Uterus (tissue), 2 donors: Measurements from ENCODE around the gene IGF1R.

Experiments
- POLR2A ChIP-seq, 2 donors: fragments of 450-650 bp; IDR thresholded peaks; one replicate each; pipeline ENCODE4 v1.6.1; 2016; ENCODE audit warnings: antibody characterized with exemption in 2 of 2, mild to moderate bottlenecking in 1 of 2, moderate library complexity in 1 of 2
- TF ChIP-seq, protein P1 (sequence below), 4 experiments: fragments of 200-600 bp in 2 of 4; fragments of 450-650 bp in 2 of 4; sonication (generic) in 2 of 4; IDR thresholded peaks; one replicate each; pipeline ENCODE4 v1.5.1; 2016 to 2019; ENCODE audit warnings: antibody characterized with exemption in 4 of 4, mild to moderate bottlenecking in 2 of 4, moderate library complexity in 1 of 4

DNA sequence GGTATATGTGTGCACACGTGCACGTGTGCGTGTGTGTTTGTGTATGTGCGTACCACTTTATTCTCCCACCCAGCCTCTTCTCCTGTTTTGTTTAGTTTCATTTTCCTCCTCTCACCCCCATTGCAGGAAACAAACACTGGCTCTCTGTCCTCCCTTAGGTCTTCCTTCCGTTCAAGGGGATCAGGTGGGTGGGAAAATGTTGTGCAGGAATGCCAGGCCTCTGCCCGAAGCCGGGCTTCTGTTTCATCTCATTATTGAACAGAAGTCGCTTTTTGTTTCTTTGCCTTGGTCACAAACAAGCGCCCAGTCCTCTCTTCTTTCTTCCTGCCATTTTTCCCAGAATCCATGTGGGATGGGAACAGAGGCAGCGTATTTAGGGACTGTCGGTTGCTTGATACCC, 69.6 kb downstream of the IGF1R start:
- TF ChIP-seq, protein P1, sequence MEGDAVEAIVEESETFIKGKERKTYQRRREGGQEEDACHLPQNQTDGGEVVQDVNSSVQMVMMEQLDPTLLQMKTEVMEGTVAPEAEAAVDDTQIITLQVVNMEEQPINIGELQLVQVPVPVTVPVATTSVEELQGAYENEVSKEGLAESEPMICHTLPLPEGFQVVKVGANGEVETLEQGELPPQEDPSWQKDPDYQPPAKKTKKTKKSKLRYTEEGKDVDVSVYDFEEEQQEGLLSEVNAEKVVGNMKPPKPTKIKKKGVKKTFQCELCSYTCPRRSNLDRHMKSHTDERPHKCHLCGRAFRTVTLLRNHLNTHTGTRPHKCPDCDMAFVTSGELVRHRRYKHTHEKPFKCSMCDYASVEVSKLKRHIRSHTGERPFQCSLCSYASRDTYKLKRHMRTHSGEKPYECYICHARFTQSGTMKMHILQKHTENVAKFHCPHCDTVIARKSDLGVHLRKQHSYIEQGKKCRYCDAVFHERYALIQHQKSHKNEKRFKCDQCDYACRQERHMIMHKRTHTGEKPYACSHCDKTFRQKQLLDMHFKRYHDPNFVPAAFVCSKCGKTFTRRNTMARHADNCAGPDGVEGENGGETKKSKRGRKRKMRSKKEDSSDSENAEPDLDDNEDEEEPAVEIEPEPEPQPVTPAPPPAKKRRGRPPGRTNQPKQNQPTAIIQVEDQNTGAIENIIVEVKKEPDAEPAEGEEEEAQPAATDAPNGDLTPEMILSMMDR (IDR thresholded peaks at IDR 0.05) = no peak
- TF ChIP-seq POLR2A (IDR thresholded peaks at IDR 0.05) = no peak
